Neural cell (in vitro differentiated cells): ENCODE measurements around the gene FBLN7.

ENCODE experiments used
- EP300 ChIP-seq: fragments of 450-650 bp; conservative IDR thresholded peaks from 2 replicates; pipeline ENCODE4 v1.6.1; 2014; ENCODE audit warnings: antibody characterized with exemption, mild to moderate bottlenecking, moderate library complexity; ENCODE audit not compliant: poor library complexity, severe bottlenecking
- EZH2 ChIP-seq: fragments of 200-600, 300-800 bp; shearing (Covaris generic), sonication (generic); IDR thresholded peaks from 2 replicates; pipeline ENCODE4 v1.6.1; 2014; ENCODE audit warnings: antibody characterized with exemption, low read length, borderline replicate concordance, mild to moderate bottlenecking; ENCODE audit not compliant: insufficient read depth, poor library complexity, severe bottlenecking
- MXI1 ChIP-seq: fragments of 450-650 bp; conservative IDR thresholded peaks from 2 replicates; pipeline ENCODE4 v1.6.1; 2014; ENCODE audit warnings: antibody characterized with exemption, mild to moderate bottlenecking; ENCODE audit not compliant: poor library complexity, severe bottlenecking
- POLR2AphosphoS5 ChIP-seq: IDR thresholded peaks from 2 replicates; pipeline ENCODE4 v1.6.1; 2012
- RAD21 ChIP-seq: fragments of 450-650 bp; conservative IDR thresholded peaks from 2 replicates; pipeline ENCODE4 v1.6.1; 2014; ENCODE audit warnings: antibody characterized with exemption, mild to moderate bottlenecking, moderate library complexity
- SMC3 ChIP-seq: fragments of 450-650 bp; conservative IDR thresholded peaks from 2 replicates; pipeline ENCODE4 v1.6.1; 2014; ENCODE audit warnings: antibody characterized with exemption, mild to moderate bottlenecking, moderate library complexity; ENCODE audit not compliant: poor library complexity
- TF ChIP-seq, protein P1 (sequence below): fragments of 450-650 bp; IDR thresholded peaks from 2 replicates; pipeline ENCODE4 v1.5.1; 2014; ENCODE audit warnings: antibody characterized with exemption, mild to moderate bottlenecking, moderate library complexity; ENCODE audit not compliant: poor library complexity, severe bottlenecking
- TF ChIP-seq, protein P2 (sequence below): IDR thresholded peaks from 2 replicates; pipeline ENCODE4 v1.6.1; 2012; ENCODE audit warnings: borderline replicate concordance

DNA sequence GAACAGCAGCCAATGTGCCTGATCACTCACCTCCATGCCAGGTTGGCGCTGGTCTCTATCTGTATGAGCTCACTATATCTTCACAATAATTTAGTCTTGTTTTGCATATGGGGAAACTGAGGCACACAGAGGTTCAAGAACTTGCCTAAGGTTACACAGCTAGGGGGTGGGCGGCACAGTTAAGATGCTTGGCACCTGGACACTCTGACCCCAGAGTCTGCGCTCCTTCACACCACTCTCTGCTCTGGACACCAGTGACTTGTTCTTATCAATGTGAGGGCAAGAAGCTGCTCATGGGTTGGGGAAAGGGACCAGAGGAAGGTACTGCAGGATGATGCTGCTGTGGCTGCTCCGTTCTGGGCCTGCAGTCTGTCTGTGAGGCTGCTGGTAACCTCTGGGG, 27.1 kb downstream of the FBLN7 start:
- TF ChIP-seq, protein P1, sequence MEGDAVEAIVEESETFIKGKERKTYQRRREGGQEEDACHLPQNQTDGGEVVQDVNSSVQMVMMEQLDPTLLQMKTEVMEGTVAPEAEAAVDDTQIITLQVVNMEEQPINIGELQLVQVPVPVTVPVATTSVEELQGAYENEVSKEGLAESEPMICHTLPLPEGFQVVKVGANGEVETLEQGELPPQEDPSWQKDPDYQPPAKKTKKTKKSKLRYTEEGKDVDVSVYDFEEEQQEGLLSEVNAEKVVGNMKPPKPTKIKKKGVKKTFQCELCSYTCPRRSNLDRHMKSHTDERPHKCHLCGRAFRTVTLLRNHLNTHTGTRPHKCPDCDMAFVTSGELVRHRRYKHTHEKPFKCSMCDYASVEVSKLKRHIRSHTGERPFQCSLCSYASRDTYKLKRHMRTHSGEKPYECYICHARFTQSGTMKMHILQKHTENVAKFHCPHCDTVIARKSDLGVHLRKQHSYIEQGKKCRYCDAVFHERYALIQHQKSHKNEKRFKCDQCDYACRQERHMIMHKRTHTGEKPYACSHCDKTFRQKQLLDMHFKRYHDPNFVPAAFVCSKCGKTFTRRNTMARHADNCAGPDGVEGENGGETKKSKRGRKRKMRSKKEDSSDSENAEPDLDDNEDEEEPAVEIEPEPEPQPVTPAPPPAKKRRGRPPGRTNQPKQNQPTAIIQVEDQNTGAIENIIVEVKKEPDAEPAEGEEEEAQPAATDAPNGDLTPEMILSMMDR: no peak
- TF ChIP-seq EP300 (no peak), EZH2 (no peak), POLR2AphosphoS5 (no peak), MXI1 (no peak), SMC3 (no peak), RAD21 (no peak)
- TF ChIP-seq, protein P2, sequence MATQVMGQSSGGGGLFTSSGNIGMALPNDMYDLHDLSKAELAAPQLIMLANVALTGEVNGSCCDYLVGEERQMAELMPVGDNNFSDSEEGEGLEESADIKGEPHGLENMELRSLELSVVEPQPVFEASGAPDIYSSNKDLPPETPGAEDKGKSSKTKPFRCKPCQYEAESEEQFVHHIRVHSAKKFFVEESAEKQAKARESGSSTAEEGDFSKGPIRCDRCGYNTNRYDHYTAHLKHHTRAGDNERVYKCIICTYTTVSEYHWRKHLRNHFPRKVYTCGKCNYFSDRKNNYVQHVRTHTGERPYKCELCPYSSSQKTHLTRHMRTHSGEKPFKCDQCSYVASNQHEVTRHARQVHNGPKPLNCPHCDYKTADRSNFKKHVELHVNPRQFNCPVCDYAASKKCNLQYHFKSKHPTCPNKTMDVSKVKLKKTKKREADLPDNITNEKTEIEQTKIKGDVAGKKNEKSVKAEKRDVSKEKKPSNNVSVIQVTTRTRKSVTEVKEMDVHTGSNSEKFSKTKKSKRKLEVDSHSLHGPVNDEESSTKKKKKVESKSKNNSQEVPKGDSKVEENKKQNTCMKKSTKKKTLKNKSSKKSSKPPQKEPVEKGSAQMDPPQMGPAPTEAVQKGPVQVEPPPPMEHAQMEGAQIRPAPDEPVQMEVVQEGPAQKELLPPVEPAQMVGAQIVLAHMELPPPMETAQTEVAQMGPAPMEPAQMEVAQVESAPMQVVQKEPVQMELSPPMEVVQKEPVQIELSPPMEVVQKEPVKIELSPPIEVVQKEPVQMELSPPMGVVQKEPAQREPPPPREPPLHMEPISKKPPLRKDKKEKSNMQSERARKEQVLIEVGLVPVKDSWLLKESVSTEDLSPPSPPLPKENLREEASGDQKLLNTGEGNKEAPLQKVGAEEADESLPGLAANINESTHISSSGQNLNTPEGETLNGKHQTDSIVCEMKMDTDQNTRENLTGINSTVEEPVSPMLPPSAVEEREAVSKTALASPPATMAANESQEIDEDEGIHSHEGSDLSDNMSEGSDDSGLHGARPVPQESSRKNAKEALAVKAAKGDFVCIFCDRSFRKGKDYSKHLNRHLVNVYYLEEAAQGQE: no peak
